ENCODE data around the gene UHRF2.

Gene UHRF2

GRCh38 chr9:6409811-6410210, 3.2 kb upstream of the UHRF2 start:
- H3K9me3 ChIP-seq (ENCODE audit: low read length): no peaks in the 10 kb centered on the region
- no peaks in the 10 kb centered on the region for H3K27me3 ChIP-seq (ENCODE audit: control insufficient read depth in 1 of 2, insufficient read depth in 2 of 2, low read length in 2 of 2)
- no peak overlapping the region for H3K4me3 ChIP-seq (ENCODE audit: low read depth in 1 of 2, low read length in 2 of 2)
- H3K27ac ChIP-seq (ENCODE audit: low read depth, low read length): no peak overlapping the region
- H3K9ac ChIP-seq (ENCODE audit: low read length): no peak overlapping the region
- peaks cover 4% of the 10 kb centered on the region for H3K4me1 ChIP-seq (ENCODE audit: insufficient read depth, low read length)
- no peaks in the 10 kb centered on the region for H3K36me3 ChIP-seq (ENCODE audit: insufficient read depth, low read length)

GRCh38 chr9:6410633-6411032, 2.4 kb upstream of the UHRF2 start:
- no peaks in the 10 kb centered on the region for H3K36me3 ChIP-seq (ENCODE audit: insufficient read depth, low read length)
- H3K4me3 ChIP-seq (ENCODE audit: low read depth in 1 of 2, low read length in 2 of 2): no peak overlapping the region
- H3K27ac ChIP-seq (ENCODE audit: low read depth, low read length): no peak overlapping the region
- H3K9ac ChIP-seq (ENCODE audit: low read length): no peak overlapping the region
- no peaks in the 10 kb centered on the region for H3K27me3 ChIP-seq (ENCODE audit: control insufficient read depth in 1 of 2, insufficient read depth in 2 of 2, low read length in 2 of 2)
- peaks cover 10% of the 10 kb centered on the region for H3K4me1 ChIP-seq (ENCODE audit: insufficient read depth, low read length)
- H3K9me3 ChIP-seq (ENCODE audit: low read length): no peaks in the 10 kb centered on the region

GRCh38 chr9:6413365-6414246, 607 bp downstream of the UHRF2 start:
- H3K27me3 ChIP-seq (ENCODE audit: control insufficient read depth in 1 of 2, insufficient read depth in 2 of 2, low read length in 2 of 2): no peaks in the 10 kb centered on the region
- peak overlapping the region; percentile 58 for H3K9ac ChIP-seq (ENCODE audit: low read length)
- H3K9me3 ChIP-seq (ENCODE audit: low read length): no peaks in the 10 kb centered on the region
- H3K4me1 ChIP-seq (ENCODE audit: insufficient read depth, low read length): peaks cover 26% of the 10 kb centered on the region
- H3K36me3 ChIP-seq (ENCODE audit: insufficient read depth, low read length): no peaks in the 10 kb centered on the region
- peak overlapping the region; percentile 96 for H3K27ac ChIP-seq (ENCODE audit: low read depth, low read length)
- peak overlapping the region; percentile 74 to 97 for H3K4me3 ChIP-seq (ENCODE audit: low read depth in 1 of 2, low read length in 2 of 2)

- Histone ChIP-seq H3K9ac (ENCODE audit: low read length) (peak overlapping the region; percentile 58), H3K4me1 (ENCODE audit: insufficient read depth, low read length) (peaks cover 26% of the 10 kb centered on the region), H3K4me3 (ENCODE audit: low read depth in 1 of 2, low read length in 2 of 2) (peak overlapping the region; percentile 74 to 97), H3K36me3 (ENCODE audit: insufficient read depth, low read length) (no peaks in the 10 kb centered on the region), H3K27me3 (ENCODE audit: control insufficient read depth in 1 of 2, insufficient read depth in 2 of 2, low read length in 2 of 2) (no peaks in the 10 kb centered on the region), H3K27ac (ENCODE audit: low read depth, low read length) (peak overlapping the region; percentile 96), H3K9me3 (ENCODE audit: low read length) (no peaks in the 10 kb centered on the region)
These were observed 1.2 kb downstream of the UHRF2 start for GRCh38 chr9:6414247-6414641.

GRCh38 chr9:6415266-6415665, 2.3 kb downstream of the UHRF2 start:
- peaks cover 26% of the 10 kb centered on the region for H3K4me1 ChIP-seq (ENCODE audit: insufficient read depth, low read length)
- no peak overlapping the region for H3K4me3 ChIP-seq (ENCODE audit: low read depth in 1 of 2, low read length in 2 of 2)
- H3K27ac ChIP-seq (ENCODE audit: low read depth, low read length): no peak overlapping the region
- no peaks in the 10 kb centered on the region for H3K9me3 ChIP-seq (ENCODE audit: low read length)
- H3K27me3 ChIP-seq (ENCODE audit: control insufficient read depth in 1 of 2, insufficient read depth in 2 of 2, low read length in 2 of 2): no peaks in the 10 kb centered on the region
- H3K36me3 ChIP-seq (ENCODE audit: insufficient read depth, low read length): no peaks in the 10 kb centered on the region
- no peak overlapping the region for H3K9ac ChIP-seq (ENCODE audit: low read length)

- Histone ChIP-seq H3K9ac (ENCODE audit: low read length) (no peak overlapping the region), H3K4me3 (ENCODE audit: low read depth in 1 of 2, low read length in 2 of 2) (no peak overlapping the region), H3K36me3 (ENCODE audit: insufficient read depth, low read length) (peaks cover 4% of the 10 kb centered on the region), H3K27ac (ENCODE audit: low read depth, low read length) (no peak overlapping the region), H3K9me3 (ENCODE audit: low read length) (no peaks in the 10 kb centered on the region), H3K27me3 (ENCODE audit: control insufficient read depth in 1 of 2, insufficient read depth in 2 of 2, low read length in 2 of 2) (no peaks in the 10 kb centered on the region), H3K4me1 (ENCODE audit: insufficient read depth, low read length) (peaks cover 26% of the 10 kb centered on the region)
These were observed 4.2 kb downstream of the UHRF2 start for GRCh38 chr9:6417186-6417585.

- Histone ChIP-seq H3K4me3 (ENCODE audit: low read depth in 1 of 2, low read length in 2 of 2) (no peak overlapping the region), H3K9me3 (ENCODE audit: low read length) (no peaks in the 10 kb centered on the region), H3K27me3 (ENCODE audit: control insufficient read depth in 1 of 2, insufficient read depth in 2 of 2, low read length in 2 of 2) (no peaks in the 10 kb centered on the region), H3K4me1 (ENCODE audit: insufficient read depth, low read length) (peaks cover 26% of the 10 kb centered on the region), H3K27ac (ENCODE audit: low read depth, low read length) (no peak overlapping the region), H3K36me3 (ENCODE audit: insufficient read depth, low read length) (peaks cover 9% of the 10 kb centered on the region), H3K9ac (ENCODE audit: low read length) (no peak overlapping the region)
These were observed 5.8 kb downstream of the UHRF2 start for GRCh38 chr9:6418764-6419163.

GRCh38 chr9:6424940-6425339, 11.9 kb downstream of the UHRF2 start:
- H3K27ac ChIP-seq (ENCODE audit: low read depth, low read length): no peak overlapping the region
- H3K27me3 ChIP-seq (ENCODE audit: control insufficient read depth in 1 of 2, insufficient read depth in 2 of 2, low read length in 2 of 2): no peaks in the 10 kb centered on the region
- no peak overlapping the region for H3K9ac ChIP-seq (ENCODE audit: low read length)
- peaks cover 9% of the 10 kb centered on the region for H3K36me3 ChIP-seq (ENCODE audit: insufficient read depth, low read length)
- H3K4me1 ChIP-seq (ENCODE audit: insufficient read depth, low read length): peaks cover 25% of the 10 kb centered on the region
- no peak overlapping the region for H3K4me3 ChIP-seq (ENCODE audit: low read depth in 1 of 2, low read length in 2 of 2)
- no peaks in the 10 kb centered on the region for H3K9me3 ChIP-seq (ENCODE audit: low read length)

GRCh38 chr9:6426117-6426516, 13.1 kb downstream of the UHRF2 start:
- Histone ChIP-seq H3K36me3 (ENCODE audit: insufficient read depth, low read length) (peaks cover 9% of the 10 kb centered on the region), H3K27ac (ENCODE audit: low read depth, low read length) (no peak overlapping the region), H3K9ac (ENCODE audit: low read length) (no peak overlapping the region), H3K4me1 (ENCODE audit: insufficient read depth, low read length) (peaks cover 32% of the 10 kb centered on the region), H3K27me3 (ENCODE audit: control insufficient read depth in 1 of 2, insufficient read depth in 2 of 2, low read length in 2 of 2) (no peaks in the 10 kb centered on the region), H3K4me3 (ENCODE audit: low read depth in 1 of 2, low read length in 2 of 2) (no peak overlapping the region), H3K9me3 (ENCODE audit: low read length) (no peaks in the 10 kb centered on the region)

- H3K27me3 ChIP-seq (ENCODE audit: control insufficient read depth in 1 of 2, insufficient read depth in 2 of 2, low read length in 2 of 2): no peaks in the 10 kb centered on the region
- no peaks in the 10 kb centered on the region for H3K36me3 ChIP-seq (ENCODE audit: insufficient read depth, low read length)
- peaks cover 35% of the 10 kb centered on the region for H3K4me1 ChIP-seq (ENCODE audit: insufficient read depth, low read length)
- H3K27ac ChIP-seq (ENCODE audit: low read depth, low read length): no peak overlapping the region
- H3K4me3 ChIP-seq (ENCODE audit: low read depth in 1 of 2, low read length in 2 of 2): no peak overlapping the region
- H3K9ac ChIP-seq (ENCODE audit: low read length): no peak overlapping the region
- no peaks in the 10 kb centered on the region for H3K9me3 ChIP-seq (ENCODE audit: low read length)
These were observed 16.2 kb downstream of the UHRF2 start for GRCh38 chr9:6428940-6429889.

GRCh38 chr9:6431038-6431437, 18.0 kb downstream of the UHRF2 start:
- H3K4me3 ChIP-seq (ENCODE audit: low read depth in 1 of 2, low read length in 2 of 2): no peak overlapping the region
- peaks cover 3% of the 10 kb centered on the region for H3K36me3 ChIP-seq (ENCODE audit: insufficient read depth, low read length)
- no peak overlapping the region for H3K9ac ChIP-seq (ENCODE audit: low read length)
- H3K9me3 ChIP-seq (ENCODE audit: low read length): no peaks in the 10 kb centered on the region
- H3K27me3 ChIP-seq (ENCODE audit: control insufficient read depth in 1 of 2, insufficient read depth in 2 of 2, low read length in 2 of 2): no peaks in the 10 kb centered on the region
- peaks cover 27% of the 10 kb centered on the region for H3K4me1 ChIP-seq (ENCODE audit: insufficient read depth, low read length)
- no peak overlapping the region for H3K27ac ChIP-seq (ENCODE audit: low read depth, low read length)

All from muscle layer of colon (tissue), 2 donors.